G401.6 (cell line): ENCODE results near the gene DCTD.

Experiments
- FAIRE-seq: peaks from 2 replicates; lab custom pipeline; 2012; peaks lifted over from hg19 to GRCh38; lab: Jason Lieb, UNC

The DCTD gene

GRCh38 chr4:182890202-182890601 lies 27.0 kb downstream of the DCTD start:
- no peak for FAIRE-seq

- FAIRE-seq = no peak
Observed at GRCh38 chr4:182888891-182889290, 28.3 kb downstream of the DCTD start.

GRCh38 chr4:182886768-182887167 lies 30.4 kb downstream of the DCTD start:
- no peak for FAIRE-seq

GRCh38 chr4:182886205-182886604 lies 31.0 kb downstream of the DCTD start:
- FAIRE-seq = no peak

- no peak for FAIRE-seq
Observed at GRCh38 chr4:182885738-182886077, 31.5 kb downstream of the DCTD start.

- no peak for FAIRE-seq
Observed at GRCh38 chr4:182885022-182885737, 32.0 kb downstream of the DCTD start.

GRCh38 chr4:182884040-182884439 lies 33.1 kb downstream of the DCTD start:
- FAIRE-seq = peak; percentile 23

- FAIRE-seq = no peak
Observed at GRCh38 chr4:182883351-182883750, 33.8 kb downstream of the DCTD start.

GRCh38 chr4:182881914-182882313 lies 35.3 kb downstream of the DCTD start:
- FAIRE-seq = no peak

GRCh38 chr4:182880387-182881356 lies 36.5 kb downstream of the DCTD start:
- no peak for FAIRE-seq

- no peak for FAIRE-seq
Observed at GRCh38 chr4:182879913-182880312, 37.3 kb downstream of the DCTD start.

GRCh38 chr4:182878633-182879495 lies 38.3 kb downstream of the DCTD start:
- FAIRE-seq = no peak

GRCh38 chr4:182877326-182877883 lies 39.8 kb downstream of the DCTD start:
- FAIRE-seq = no peak

GRCh38 chr4:182876427-182876826 lies 40.8 kb downstream of the DCTD start:
- FAIRE-seq = no peak

- FAIRE-seq = no peak
Observed at GRCh38 chr4:182875453-182876405, 41.5 kb downstream of the DCTD start.

GRCh38 chr4:182874797-182875345 lies 42.3 kb downstream of the DCTD start:
- FAIRE-seq = no peak

- FAIRE-seq = no peak
Observed at GRCh38 chr4:182874304-182874751, 42.9 kb downstream of the DCTD start.

- FAIRE-seq = no peak
Observed at GRCh38 chr4:182873726-182874125, 43.5 kb downstream of the DCTD start.

GRCh38 chr4:182873289-182873688 lies 43.9 kb downstream of the DCTD start:
- no peak for FAIRE-seq

- no peak for FAIRE-seq
Observed at GRCh38 chr4:182872886-182873285, 44.3 kb downstream of the DCTD start.

- FAIRE-seq = no peak
Observed at GRCh38 chr4:182871616-182872015, 45.6 kb downstream of the DCTD start.
